KBM-7 (cell line): Measurements from ENCODE around the gene ARL6IP4.
A peak's percentile ranks its signal among the peaks of the same experiment; 100 is the strongest.

Experiments
- DNase-seq: peaks from one replicate; pipeline ENCODE4 v3.0.0-alpha.2; 2015
- in situ Hi-C: fragments of 300-500 bp; cut with MboI; formaldehyde crosslinking; loops from 2 replicates; pipeline ENCODE4 v1.14.3; 2020; ENCODE audit warnings: low sequenced_read_pairs, low pct_unique_long_range_greater_than_20kb, mixed read lengths

ARL6IP4 gene

DNA sequence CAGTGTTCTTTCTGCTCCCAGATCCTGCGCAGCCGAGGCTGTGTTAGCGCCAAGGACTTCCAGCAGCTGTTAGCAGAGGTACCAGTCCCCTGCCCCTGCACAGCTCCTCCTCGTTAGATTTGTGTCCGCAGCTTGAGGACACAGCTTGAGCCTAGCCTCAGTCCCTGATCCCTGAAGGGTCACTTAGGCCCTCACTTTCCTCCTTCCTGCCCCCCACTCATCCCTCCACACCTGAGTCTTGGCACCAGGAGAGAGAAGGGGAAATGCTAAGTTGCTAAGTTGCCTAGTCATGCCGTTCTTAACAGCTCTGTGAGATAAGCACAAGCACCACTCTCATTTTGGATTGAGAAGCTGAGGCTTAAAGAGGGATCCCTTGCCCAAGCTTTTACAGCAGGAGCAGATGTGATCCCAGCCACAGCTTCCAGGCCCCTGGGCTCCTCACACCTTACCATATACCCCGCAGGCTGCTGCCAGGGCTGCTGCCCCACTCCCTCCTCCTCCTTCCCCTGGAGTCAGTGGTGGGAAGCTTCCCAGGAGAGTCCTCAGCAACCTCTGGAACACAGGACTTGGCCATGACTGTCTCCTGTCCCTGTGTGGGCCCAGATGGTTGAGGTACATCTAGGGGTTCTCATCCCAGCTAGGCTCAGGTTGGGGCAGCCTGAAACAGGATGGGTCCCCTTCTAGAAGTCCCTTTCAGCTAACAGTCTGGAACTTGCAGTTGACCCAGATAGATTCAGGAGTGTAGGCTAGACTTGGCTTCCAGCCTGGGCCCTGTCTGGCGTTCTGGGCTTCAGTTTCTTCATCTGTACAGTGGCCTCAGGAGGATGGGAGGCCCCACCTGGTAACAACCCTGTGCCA lies 4.5 kb upstream of the ARL6IP4 start:
- peak; percentile 38 for DNase-seq
- in situ Hi-C loops, result no loop called here

DNA sequence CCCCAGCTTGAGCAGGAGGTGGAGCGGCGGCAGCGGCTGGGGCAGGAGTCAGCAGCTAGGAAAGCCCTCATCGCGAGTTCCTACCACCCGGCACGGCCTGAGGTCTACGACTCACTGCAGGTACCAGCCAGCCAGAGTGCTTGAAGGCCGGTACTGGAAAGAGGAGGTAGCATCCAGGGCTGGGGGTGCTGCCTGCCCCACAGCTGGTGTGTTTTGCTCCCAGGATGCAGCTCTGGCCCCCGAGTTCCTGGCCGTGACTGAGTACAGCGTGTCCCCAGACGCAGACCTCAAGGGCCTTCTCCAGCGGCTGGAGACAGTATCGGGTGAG lies 3.9 kb upstream of the ARL6IP4 start:
- DNase-seq, result no peak
- in situ Hi-C loops, result no loop called here

DNA sequence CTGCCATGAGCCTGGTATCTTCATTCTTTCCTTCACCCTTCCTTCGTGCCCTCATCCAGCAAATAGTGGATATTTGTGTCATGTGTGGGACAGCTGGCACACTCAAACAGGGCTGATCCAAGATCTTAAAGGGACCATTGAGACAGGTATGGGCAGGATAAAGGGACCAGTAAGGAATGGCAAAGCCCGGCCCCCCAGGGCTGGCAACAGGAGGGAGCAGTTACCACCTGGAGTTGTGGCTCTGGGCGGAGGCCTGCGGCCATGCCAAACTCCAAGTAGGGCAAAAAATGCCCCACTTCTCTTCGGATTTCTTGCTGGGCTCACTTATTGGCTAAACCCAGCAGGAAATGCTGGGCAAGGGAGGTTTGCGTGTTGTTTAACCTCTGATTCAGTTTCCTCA lies 3.3 kb upstream of the ARL6IP4 start:
- no peak for DNase-seq
- in situ Hi-C loops, result no loop called here

DNA sequence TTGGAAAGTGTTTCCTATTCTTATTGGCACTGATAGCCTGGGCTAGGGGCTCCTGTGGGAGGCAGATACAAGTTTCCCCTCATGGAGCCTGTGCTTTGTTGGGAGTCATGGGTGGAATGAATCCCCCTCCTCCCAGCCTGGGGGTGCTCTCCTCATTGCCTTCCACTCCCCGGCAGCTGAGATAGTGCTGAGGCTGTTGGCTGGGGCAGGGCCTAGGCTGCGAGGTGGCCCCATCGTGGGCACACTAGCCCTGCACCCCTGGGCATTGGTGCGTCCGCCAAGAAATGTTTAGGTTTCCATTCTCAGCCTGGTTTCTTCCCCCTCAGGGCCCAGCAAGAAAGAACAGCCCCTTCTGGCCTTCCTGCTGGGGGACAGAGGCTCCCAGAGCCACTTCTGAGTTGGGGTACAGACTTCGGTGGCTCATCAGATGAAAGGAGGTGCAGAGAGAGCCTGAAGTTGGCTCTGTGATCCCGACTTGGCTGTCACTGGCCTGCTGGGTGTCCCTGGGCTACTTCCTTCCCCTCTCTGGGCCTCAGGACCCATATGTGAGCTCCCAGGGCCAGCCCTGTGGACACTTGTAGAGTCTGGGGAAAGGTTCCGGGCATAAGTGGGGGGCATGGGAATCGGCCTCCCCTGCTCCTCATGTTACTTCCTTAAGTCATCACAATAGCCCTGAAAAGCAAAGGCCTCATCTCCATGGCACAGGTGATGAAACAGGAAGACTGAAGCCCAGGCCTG lies 2.7 kb upstream of the ARL6IP4 start:
- in situ Hi-C loops, result no loop called here
- no peak for DNase-seq

DNA sequence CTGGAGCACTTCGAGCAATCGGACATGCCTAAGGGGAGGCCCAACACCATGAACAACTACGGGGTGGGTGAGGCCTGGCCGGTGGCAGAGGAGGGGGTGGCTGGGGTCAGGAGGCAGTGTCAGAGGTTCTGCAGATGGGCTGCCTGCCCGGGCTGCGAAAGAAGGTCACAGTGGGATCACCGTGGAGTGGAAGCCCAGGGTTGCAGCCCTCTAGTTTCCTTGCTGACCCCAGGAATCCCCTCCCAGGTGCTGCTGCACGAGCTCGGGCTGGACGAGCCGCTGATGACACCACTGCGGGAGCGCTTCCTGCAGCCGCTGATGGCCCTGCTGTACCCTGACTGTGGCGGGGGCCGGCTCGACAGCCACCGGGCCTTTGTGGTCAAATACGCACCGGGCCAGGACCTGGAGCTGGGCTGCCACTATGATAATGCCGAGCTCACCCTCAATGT lies 1.9 kb upstream of the ARL6IP4 start:
- DNase-seq, result no peak
- in situ Hi-C loops, result no loop called here

DNA sequence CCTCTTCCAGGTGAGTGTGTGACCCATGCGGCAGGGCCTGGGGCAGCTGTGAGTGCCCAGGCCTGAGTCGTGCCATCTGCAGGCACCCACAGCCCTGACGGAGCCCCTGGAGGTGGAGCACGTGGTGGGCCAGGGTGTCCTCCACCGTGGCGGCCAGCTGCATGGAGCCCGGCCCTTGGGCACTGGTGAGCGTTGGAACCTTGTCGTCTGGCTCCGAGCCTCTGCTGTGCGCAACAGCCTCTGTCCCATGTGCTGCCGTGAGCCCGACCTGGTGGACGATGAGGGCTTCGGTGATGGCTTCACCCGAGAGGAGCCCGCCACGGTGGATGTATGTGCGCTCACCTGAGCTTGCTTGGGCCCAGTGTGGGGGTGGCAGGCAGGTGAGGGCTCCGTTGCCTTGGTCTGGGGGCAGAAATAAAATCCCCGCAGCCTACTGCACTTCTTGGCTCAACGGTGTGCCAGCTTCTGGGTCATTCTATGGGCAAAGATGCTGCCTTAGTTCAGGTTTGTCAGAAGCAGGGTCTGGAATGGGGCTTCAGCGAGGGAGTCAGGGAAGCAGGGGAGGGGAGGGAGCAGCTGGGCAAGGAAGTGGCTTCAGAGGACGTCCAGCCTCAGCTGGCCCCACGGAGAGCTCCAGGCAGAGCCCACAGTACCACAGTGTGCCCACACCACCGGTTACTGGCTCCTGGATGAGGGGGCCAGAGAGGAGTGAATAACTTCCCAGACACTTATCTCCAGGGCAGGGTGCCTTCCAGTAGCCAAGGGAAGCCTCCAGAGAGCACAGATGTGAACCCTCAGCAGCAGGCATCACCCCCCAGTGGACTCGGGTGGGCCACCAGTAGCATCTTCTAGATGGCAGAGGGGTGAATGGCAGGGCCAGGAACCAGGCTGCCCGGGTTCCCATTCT lies 1.2 kb upstream of the ARL6IP4 start:
- no peak for DNase-seq
- in situ Hi-C loops, result no loop called here

DNA sequence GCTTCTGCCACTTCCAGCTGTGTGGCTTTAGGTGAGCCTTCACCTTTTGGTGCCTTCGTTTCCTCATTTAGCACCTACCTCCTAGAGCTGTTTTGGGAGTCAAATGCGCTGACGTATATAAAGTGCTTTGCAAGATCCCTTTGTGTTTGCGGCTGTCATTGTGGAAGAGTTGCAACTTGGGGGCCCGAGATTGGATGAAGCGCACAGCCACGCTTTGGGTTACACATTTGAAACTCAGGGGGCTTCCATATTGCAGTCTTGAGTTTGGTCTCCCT lies 636 bp upstream of the ARL6IP4 start:
- in situ Hi-C loops, result no loop called here
- DNase-seq, result peak; percentile 28

DNA sequence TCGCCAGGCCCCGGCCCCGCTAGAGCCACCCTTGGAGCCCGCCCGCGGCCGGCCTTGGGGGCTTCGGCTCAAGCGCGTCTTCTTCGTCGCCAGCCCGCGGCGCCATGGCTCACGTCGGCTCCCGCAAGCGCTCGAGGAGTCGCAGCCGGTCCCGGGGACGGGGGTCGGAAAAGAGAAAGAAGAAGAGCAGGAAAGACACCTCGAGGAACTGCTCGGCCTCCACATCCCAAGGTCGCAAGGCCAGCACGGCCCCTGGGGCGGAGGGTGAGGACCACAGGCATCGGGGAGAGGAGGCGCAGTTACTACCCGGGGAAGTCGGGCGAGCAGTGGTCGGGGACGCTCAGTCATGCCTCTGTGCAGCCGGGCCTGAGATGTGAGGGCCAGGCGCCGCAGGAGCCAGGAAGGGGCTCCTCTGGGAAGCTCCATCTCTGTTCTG lies 573 bp downstream of the ARL6IP4 start:
- in situ Hi-C loops, result no loop called here

DNA sequence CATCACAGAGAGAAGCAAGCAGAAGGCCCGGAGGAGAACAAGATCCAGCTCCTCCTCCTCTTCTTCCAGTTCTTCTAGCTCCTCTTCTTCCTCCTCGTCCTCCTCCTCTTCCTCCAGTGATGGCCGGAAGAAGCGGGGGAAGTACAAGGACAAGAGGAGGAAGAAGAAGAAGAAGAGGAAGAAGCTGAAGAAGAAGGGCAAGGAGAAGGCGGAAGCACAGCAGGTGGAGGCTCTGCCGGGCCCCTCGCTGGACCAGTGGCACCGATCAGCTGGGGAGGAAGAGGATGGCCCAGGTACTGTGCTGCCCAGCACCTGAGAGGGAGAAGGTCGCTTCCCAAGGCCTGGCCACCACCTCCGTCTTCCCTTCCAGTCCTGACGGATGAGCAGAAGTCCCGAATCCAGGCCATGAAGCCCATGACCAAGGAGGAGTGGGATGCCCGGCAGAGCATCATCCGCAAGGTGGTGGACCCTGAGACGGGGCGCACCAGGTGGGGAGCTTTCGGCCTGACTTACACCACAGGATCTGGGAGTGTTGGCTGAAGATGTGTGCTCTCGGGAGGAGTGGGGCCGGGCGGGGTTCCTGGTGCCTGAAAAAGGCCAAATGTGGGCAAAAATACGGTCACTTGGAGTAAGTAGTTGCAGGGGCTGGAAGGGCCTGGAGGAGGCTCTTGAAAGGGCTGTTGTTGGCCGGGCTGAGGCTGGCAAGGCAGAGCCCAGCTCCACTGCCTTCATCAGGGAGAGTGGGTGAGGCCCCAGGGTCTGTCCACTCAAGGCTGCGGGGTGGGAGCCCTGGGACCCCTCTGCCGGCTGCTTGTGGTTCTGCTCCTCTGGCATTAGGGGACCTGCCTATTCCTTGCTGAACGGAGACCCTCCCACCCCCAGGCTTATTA lies 1.4 kb downstream of the ARL6IP4 start:
- in situ Hi-C loops, result no loop called here
- peak; percentile 32 for DNase-seq

More for the DNA sequence above, 573 bp downstream of the ARL6IP4 start:
- no peak for DNase-seq

DNA sequence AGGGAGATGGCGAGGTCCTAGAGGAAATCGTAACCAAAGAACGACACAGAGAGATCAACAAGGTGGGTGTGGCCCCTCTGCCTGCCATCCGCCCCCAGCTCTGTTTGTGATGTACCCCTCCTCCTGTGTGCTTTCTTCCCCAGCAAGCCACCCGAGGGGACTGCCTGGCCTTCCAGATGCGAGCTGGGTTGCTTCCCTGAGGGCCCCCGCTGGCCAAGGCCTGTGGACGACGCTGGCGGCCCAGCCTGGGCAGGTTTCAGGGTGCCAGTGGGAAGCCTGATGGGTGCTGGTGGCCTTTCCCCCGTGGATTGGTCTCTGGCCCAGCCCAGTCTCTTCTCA lies 2.0 kb downstream of the ARL6IP4 start:
- no peak for DNase-seq
- in situ Hi-C loops, result no loop called here

DNA sequence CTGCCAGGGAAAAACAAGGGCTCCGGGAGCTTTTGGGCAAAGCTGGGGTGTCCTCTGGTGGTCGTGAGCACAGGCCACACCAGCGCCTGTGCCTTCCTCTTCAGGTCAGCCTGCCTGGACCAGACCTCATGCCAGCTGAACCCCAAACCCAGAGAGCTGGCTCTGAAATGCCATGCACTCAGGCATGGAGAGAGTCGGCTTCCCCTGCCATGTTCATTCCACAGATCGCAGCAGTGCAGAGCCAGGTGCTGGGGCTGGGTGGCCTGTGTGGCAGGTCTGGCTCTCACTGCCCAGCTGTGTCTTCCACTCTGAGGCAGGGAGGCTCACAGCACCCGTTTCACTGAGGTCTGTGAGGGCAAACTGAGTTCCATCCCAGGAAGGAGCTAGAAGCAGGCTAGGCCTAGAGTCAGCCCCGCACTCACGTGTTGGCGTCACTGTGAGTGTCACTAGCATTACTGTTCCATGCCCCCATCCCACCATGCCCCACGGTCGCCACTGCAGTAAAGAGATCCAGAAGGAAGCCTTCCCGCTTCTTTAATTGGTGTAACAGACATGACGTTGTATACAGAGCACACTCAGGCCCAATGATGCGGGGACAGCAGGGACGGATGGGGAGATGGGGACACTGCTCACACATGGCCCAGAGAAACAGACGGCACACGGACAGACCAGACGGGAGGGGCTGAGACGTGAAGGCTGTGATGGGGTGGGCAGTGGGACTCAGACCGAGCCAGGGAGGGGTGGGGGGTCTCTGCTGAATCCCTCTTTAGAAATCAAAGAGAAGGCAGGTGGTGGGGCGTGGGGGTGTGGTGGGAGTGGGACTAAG lies 2.7 kb downstream of the ARL6IP4 start:
- no peak for DNase-seq
- in situ Hi-C loops, result no loop called here

DNA sequence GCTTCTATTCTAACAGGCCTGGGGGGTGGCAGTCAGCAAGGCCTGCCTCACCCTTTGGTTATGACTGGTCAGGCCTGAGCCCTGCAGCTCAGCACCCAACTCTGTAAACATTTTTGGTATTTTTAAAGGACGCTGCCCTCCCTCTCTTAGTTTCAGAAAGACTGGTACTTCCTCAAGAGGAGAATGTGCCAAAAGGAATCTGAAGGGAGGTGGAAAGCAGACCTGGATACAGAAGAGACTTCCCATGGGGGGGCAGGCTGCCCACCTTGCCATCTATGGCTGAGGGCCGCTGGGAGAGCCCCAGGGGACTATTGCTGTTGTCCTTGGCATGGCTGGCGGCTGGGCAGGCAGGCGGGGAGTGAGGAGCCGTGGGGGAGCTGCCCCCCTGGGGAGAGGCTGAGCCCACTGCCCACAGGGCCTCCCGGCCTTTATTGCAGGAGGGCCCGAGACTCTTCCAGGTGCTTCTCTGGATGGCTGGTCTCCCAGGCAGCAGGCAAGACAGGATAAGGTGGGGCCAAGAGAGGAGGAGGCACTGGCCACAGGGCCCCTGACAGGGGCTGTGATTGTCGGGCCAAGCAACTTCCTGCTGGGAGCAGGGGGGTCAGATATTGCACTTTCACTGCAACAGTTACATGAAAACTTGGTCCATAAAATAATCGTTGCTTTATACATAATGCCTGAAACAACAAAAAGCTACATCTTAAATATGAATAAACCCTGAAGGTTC lies 3.5 kb downstream of the ARL6IP4 start:
- in situ Hi-C loops, result no loop called here
- DNase-seq, result peak; percentile 19

DNA sequence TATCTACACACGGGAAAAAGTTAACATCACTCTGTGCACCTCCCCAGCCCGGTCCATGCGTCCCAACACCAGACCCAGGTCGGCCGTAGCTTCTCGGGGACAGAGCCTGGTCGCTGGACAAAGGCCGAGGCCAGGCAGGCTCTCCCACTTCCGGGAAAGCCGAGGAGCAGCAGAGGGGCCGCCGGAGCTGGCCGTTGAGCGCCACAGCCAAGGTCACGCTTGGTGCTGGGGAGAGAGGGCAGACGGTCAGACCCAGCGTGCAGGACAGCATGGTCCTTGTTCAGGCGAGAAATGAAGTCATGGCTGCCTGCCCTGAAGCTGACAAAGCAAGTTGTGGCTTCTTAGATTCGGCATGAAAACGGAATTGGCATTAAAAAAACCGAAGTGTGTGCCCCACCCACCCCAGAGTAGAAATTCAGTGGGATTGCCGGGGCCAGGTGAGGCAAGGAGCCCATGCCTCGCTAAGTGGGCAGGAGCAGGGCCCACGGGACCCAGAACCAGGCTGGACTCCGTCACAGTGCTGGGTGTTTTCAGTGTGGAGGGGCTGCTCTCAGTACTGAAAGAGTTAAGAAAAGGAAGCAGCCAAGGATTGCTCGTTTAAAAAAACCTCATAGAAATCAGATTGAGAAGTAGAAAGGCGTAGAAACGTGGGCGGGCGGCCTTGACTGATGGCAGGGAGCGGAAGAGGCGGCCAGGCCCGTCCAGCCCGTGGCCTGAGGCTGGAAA lies 4.3 kb downstream of the ARL6IP4 start:
- no peak for DNase-seq
- in situ Hi-C loops, result no loop called here

DNA sequence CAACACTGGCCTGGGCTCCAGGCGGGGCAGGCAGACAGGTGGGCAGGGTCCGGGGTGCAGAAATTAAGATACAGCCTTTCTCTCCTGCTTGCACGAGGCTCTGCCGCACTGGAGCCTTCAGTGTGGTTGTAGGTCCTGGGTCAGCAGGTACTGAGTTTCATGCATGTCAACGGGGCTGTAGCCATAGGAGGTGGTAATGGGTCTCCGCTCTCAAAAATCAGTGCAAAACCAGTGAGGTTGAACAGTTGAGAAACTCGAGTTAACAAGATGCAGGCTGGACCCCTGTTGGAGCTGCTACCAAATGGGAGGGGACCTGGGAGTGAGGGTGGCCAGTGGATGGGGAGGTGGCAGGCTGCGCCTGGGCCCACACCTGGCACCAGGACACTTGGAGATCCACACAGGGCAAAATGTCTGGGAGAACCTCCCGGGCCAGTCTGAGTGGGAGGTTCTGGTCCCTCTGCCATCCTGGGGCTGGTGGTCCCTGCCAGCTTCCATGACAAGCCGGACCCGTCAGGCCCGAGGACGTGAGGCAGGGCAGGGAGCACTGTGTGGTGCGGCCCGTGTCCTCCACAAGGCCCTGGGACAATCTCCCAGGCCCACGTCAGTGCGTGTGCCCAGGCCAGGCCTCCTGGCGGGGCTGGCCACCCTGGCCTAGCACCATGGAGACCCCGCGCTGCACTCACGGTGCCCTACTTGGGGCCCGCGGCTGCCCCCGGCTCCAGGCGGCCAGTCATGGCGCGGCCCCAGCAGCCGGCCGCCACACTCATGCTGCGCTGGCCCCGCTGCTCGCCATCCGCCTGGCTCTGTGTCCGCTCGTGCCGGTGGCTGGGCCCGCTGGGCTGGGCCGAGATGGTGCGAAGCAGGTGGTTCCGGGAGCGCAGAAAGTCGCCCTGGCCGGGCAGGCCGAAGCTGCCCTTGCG lies 5.1 kb downstream of the ARL6IP4 start:
- in situ Hi-C loops, result no loop called here
- no peak for DNase-seq

DNA sequence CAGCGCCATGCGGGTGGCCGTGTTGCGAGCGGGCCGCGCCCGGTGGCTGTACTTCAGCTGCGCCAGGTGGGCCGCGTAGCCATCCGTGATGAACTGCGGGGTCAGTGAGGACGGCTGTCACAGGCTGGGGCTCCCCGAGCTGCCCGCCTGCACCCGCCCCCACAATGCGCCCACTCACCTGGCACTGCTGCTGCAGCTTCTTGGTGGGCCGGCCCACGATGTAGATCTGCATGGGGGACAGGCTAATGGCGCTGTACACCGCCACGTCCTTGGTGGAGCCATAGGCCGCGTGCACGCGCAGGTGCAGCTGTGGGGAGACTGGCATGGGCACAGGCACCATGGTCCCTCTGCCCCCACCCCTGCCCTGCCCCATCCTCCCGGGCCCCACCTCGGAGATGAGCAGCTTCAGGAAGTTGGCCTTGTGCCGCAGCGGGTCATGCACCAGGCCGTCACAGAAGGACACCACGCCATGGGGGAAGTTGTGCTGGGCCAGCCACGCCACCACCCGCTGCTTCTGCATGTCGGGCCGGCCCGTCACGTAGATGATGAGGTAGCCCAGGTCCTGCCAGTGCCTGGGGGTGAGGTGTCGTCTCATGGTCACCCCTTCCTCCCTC lies 5.9 kb downstream of the ARL6IP4 start:
- in situ Hi-C loops, result no loop called here
- no peak for DNase-seq
